ENCODE results near the gene PELI1.

The PELI1 gene

DNA sequence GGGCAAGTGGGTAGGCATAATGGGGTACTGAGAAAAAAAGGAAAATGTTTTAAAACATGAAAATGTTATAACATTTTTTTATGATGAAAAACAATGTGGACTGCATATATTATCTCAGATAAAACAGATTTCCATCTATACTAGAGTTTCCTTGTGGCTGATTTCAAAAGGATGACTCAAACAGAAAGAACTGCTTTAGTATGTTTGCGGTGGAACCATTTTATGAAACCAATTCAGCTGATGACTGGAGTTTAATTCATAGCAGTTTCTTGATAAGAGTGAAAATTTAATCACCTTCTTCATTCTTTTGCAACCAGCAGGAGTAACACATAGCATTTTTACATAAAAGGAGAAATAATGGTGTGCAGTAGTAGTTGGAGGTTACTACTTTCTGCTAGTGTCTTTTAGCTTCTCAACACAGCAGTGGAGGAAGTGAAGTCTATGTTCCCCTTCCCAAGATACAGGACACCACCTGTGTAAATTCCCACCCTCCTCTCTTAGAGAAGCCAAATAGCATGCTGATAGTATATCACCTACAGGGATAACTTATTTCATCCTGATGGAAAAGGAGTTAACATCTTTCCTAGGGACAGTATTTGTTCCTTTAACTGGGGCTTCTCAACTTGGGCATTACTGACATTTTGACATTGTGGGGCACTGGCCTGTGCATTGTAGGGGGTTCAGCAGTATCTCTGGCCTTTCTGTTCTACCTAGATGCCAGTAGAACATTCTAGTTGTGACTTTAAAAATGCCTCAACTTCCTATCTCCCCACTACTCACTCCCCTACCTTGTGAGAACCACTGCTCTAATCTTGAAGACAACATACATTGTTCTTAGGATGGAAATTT is 29.9 kb downstream of the PELI1 start:
- Histone ChIP-seq H3K4me3 (ENCODE audit: low read depth, low read length, poor library complexity, severe bottlenecking) (no peak overlapping the region), H3K9ac (ENCODE audit: low read length) (no peak overlapping the region), H3K79me2 (ENCODE audit: insufficient read depth, low read length) (peaks cover 99% of the 10 kb centered on the region), H3K9me3 (ENCODE audit: low read length) (no peaks in the 10 kb centered on the region), H3K27ac (ENCODE audit: low read depth, low read length, poor library complexity, severe bottlenecking) (peak overlapping the region; percentile 55), H3K27me3 (ENCODE audit: insufficient read depth, low read length) (no peaks in the 10 kb centered on the region), H2AFZ (ENCODE audit: low read length) (no peak overlapping the region), H3K4me1 (ENCODE audit: insufficient read depth, low read length, severe bottlenecking) (peaks cover 89% of the 10 kb centered on the region), H4K20me1 (ENCODE audit: insufficient read depth, low read length) (no peaks in the 10 kb centered on the region), H3F3A (ENCODE audit: insufficient read depth, low read length) (no peaks in the 10 kb centered on the region), H3K9me2 (ENCODE audit: low read depth, low read length) (no peaks in the 10 kb centered on the region), H3K4me2 (ENCODE audit: low read length) (peak overlapping the region; percentile 22; the same call in 1 of the 2 replicates), H3K36me3 (ENCODE audit: insufficient read depth, low read length) (0 out of 2 replicates have a peak, but pooled peaks cover 8% of the 10 kb centered on the region)
- no peak for TF ChIP-seq EZH2 (IDR thresholded peaks at IDR 0.05; ENCODE audit: borderline replicate concordance, low read length)
- TF ChIP-seq CTCF (IDR thresholded peaks at IDR 0.05; ENCODE audit: low read length) = no peak

DNA sequence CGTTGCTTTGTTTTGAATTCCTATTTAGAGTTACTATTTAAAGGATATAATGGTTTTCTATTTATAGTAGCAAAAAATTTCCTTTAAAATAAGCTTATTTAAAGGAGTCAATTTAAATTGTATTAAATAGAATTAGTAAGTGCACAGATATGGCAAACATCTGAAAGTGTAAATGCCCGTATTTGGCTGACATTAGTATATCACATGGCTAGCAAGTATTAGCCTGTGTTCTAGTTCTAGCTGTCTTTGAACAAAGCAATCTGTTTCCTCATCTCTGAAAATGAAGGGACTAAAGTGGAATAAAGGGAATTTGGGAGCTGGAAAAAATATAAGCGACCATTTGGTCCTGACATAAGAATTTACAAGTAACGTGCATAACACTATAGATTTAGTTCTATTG is 32.2 kb downstream of the PELI1 start:
- TF ChIP-seq CTCF (IDR thresholded peaks at IDR 0.05; ENCODE audit: low read length) (no peak), EZH2 (IDR thresholded peaks at IDR 0.05; ENCODE audit: borderline replicate concordance, low read length) (no peak)
- Histone ChIP-seq H3K9me2 (ENCODE audit: low read depth, low read length) (no peaks in the 10 kb centered on the region), H3K4me3 (ENCODE audit: low read depth, low read length, poor library complexity, severe bottlenecking) (no peak overlapping the region), H3F3A (ENCODE audit: insufficient read depth, low read length) (no peaks in the 10 kb centered on the region), H4K20me1 (ENCODE audit: insufficient read depth, low read length) (no peaks in the 10 kb centered on the region), H3K9me3 (ENCODE audit: low read length) (no peaks in the 10 kb centered on the region), H3K27ac (ENCODE audit: low read depth, low read length, poor library complexity, severe bottlenecking) (no peak overlapping the region), H3K4me2 (ENCODE audit: low read length) (no peak overlapping the region), H2AFZ (ENCODE audit: low read length) (no peak overlapping the region), H3K27me3 (ENCODE audit: insufficient read depth, low read length) (no peaks in the 10 kb centered on the region), H3K9ac (ENCODE audit: low read length) (no peak overlapping the region), H3K36me3 (ENCODE audit: insufficient read depth, low read length) (peaks cover 17% of the 10 kb centered on the region; the same call in 1 of the 2 replicates), H3K79me2 (ENCODE audit: insufficient read depth, low read length) (peaks cover 88% of the 10 kb centered on the region), H3K4me1 (ENCODE audit: insufficient read depth, low read length, severe bottlenecking) (peaks cover 77% of the 10 kb centered on the region)

DNA sequence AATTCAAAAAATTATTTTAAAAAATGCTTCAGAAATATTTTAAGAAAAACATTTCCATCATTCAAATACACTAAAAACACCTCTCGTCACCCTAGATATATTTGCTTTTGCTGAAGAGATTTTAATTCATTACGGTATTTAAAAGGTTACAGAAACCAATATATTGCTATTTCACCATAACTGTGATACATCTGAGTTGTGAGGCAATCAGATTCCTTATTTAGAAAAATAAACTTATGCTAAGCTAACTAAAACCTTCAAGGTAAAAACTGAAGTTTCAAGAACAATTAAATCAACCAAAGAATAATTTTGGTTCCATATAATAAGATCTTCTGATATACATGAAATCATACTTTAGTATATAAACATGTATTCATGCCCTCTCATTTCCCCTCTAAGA is 32.8 kb downstream of the PELI1 start:
- TF ChIP-seq CTCF (IDR thresholded peaks at IDR 0.05; ENCODE audit: low read length) = no peak
- TF ChIP-seq EZH2 (IDR thresholded peaks at IDR 0.05; ENCODE audit: borderline replicate concordance, low read length) = no peak
- no peaks in the 10 kb centered on the region for H4K20me1 ChIP-seq (ENCODE audit: insufficient read depth, low read length)
- H3K9ac ChIP-seq (ENCODE audit: low read length) = no peak overlapping the region
- H2AFZ ChIP-seq (ENCODE audit: low read length) = no peak overlapping the region
- H3K4me3 ChIP-seq (ENCODE audit: low read depth, low read length, poor library complexity, severe bottlenecking) = no peak overlapping the region
- no peaks in the 10 kb centered on the region for H3K9me3 ChIP-seq (ENCODE audit: low read length)
- no peaks in the 10 kb centered on the region for H3F3A ChIP-seq (ENCODE audit: insufficient read depth, low read length)
- no peak overlapping the region for H3K27ac ChIP-seq (ENCODE audit: low read depth, low read length, poor library complexity, severe bottlenecking)
- H3K4me1 ChIP-seq (ENCODE audit: insufficient read depth, low read length, severe bottlenecking) = peaks cover 75% of the 10 kb centered on the region
- no peaks in the 10 kb centered on the region for H3K27me3 ChIP-seq (ENCODE audit: insufficient read depth, low read length)
- H3K79me2 ChIP-seq (ENCODE audit: insufficient read depth, low read length) = peaks cover 82% of the 10 kb centered on the region
- no peak overlapping the region for H3K4me2 ChIP-seq (ENCODE audit: low read length)
- H3K36me3 ChIP-seq (ENCODE audit: insufficient read depth, low read length) = peaks cover 22% of the 10 kb centered on the region; the same call in 1 of the 2 replicates
- H3K9me2 ChIP-seq (ENCODE audit: low read depth, low read length) = no peaks in the 10 kb centered on the region
